DMS53 (cell line): ENCODE results near the gene SLC49A4.

Experiments
- DNase-seq: peaks from one replicate; lab custom pipeline; 2025; lab: John Stamatoyannopoulos, UW

The SLC49A4 gene

GRCh38 chr3:122930063-122930997 lies 135.5 kb downstream of the SLC49A4 start:
- DNase-seq: no peak
